Right ventricle myocardium inferior (tissue), 1 donor: Measurements from ENCODE around the gene VNN1. TPM values are rescaled to one million over a fixed set of nuclear protein-coding genes. Genes with fewer than 3 reads are reported as not detected.
"Not testable (repeated sequence)": the region's sequence is repeated elsewhere in the genome, so short reads cannot be mapped to it uniquely, and the experiment has no call there.

ENCODE experiments used
- ATAC-seq: fragments of 200-7000 bp; cut with Tn5 transposase; one replicate; pipeline ENCODE4 v1.9.1; 2020; ENCODE audit warnings: mild to moderate bottlenecking, moderate library complexity
- DNase-seq: peaks from one replicate; pipeline ENCODE4 v3.0.0; 2021; ENCODE audit errors: missing footprints
- intact Hi-C: fragments of 100-400 bp; cut with DNase I; formaldehyde crosslinking; loops from one replicate; pipeline ENCODE4 v1.11.0; 2022
- total RNA-seq: library from RNA; stranded (reverse); fragmentation: NEBNext Ultra II Directional; extraction: Animal tissue kit (Norgen Biotek cat#: 25700); gene quantifications from one replicate; pipeline ENCODE4 v1.2.1, GENCODE V29; 2021
- donor health status: DM: no; HTN: yes; CAD: no; lungs with severe emphysema.

VNN1 gene
- total RNA-seq, 1 donor from 2014 or later = 2.2 TPM

DNA sequence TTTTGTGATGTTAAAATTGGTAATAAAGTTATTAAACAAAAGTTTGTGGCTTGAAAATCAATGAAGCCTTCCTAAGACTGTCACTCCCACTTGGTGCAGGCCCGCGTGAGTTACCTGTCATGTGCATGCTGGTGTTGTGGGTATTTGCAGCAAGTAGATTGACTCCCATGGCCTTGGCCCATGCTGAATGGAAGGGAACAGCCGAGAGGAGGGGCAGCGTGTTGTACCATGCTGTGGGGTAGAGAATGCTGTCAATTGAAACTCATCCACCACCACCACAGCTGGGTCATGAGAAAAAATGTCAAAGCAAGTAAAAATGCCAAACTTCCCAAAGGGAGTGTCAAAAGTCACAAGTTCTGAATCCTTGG is 12.7 kb upstream of the VNN1 start:
- ATAC-seq (no peak), DNase-seq (no peak)
- intact Hi-C loops = no loop called here

DNA sequence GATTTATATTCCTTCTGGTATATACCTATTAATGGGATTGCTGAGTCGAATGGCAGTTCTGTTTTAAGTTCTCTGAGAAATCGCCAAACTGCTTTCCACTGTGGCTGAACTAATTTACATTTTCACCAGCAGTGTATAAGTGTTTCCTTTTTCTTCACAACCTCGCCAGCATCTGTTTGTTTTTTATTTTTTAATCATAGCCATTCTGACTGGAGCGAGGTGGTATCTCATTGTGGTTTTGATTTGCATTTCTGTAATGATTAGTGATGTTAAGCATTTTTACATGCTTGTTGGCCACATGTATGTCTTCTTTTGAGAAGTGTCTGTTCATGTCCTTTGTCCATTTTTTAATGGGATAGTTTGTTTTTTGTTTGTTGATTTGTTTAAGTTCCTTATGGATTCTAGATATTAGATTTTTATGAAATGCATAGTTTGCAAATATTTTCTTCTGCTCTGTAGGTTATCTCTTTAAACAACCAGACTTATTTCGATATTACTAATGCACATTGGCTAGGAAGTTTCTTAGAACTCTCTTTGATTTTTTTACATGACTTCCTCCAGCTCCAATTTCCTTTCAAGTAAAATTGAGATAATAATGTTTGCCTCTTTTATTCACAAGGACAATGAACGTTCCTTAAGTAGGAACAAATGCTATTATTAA is 12.2 kb upstream of the VNN1 start:
- ATAC-seq = no peak
- intact Hi-C loops = no loop called here
- no peak for DNase-seq

DNA sequence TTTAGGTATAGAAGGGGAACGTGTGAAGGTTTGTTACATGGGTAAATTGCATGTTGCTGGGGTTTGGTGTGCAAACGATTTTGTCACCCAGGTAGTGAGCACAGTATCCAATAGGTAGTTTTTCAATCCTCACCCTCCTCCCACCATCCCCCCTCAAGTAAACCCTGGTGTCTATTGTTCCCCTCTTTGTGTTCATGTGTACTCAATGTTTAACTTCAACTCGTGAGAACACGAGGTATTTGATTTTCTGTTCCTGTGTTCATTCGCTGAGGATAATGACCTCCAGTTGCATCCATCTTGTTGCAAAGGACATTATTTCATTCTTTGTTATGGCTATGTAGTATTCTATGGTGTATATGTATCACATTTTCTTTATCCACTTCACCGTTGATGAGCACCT is 11.6 kb upstream of the VNN1 start:
- intact Hi-C loops = no loop called here
- ATAC-seq (no peak), DNase-seq (no peak)

DNA sequence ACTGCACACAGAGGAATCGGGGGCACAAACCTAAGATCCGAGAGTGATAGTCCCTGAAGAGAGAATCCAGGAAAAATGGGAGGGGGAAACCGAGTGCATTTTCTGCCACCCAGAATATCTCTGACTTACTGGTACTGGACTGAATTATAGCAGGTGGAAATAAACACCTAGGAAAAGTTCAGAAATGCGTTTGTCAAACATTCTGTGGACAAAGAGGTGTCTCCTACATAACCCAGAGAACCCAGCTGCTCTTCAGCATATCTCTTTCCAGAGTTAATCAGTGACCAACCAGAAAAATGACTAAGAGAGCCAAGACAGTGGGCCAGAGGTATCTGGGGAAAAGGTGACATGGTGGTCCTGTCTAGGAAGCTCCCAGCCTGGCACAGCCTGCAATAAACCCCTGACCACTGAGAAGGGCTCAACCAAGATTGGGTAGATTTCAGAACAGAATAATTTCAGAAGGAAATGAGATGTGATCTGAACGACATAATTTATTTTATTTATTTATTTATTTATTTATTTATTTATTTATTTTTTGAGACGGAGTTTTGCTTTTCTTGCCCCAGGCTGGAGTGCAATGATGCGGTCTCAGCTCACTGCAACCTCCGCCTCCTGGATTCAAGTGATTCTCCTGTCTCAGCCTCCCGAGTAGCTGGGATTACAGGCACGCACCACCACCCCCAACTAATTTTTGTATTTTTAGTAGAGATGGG is 6.0 kb upstream of the VNN1 start:
- ATAC-seq (no peak), DNase-seq (no peak)
- intact Hi-C loops = no loop called here

DNA sequence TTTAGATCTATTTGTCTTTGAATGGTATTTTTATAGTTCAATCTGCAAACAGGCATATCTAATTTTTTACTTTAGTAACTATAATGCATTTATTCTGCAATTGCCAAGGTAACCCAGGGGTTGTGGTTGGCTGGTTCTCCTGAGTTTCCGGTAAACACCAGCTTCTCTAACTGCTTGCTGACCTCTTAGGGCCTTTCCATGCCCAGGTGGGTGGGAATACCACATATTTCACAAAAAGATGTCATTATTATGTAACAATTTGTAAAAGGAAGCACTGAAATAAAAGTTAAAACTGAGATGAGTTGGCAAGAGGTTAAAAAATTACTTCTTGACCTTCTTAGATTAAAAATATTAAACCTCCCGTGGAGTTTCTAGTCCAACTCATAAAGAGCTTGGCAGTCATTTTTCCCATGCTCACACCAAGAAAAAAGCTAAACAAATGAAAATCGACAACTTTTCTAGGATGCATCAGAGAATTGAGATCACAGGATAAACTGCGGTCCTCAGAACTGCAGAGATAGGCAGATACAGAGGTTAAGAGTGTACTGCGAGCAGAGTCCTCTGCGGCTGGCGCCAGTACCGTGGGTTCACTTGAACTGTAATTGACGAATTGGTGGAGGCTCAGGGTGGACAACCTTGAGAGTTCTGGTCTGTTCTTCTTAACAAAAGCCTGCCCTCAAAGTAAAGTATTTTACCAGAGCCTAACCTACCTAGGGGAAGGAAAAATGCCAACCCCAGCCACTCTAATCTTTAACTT is 2.2 kb upstream of the VNN1 start:
- no peak for DNase-seq
- no peak for ATAC-seq
- intact Hi-C loops = no loop called here

DNA sequence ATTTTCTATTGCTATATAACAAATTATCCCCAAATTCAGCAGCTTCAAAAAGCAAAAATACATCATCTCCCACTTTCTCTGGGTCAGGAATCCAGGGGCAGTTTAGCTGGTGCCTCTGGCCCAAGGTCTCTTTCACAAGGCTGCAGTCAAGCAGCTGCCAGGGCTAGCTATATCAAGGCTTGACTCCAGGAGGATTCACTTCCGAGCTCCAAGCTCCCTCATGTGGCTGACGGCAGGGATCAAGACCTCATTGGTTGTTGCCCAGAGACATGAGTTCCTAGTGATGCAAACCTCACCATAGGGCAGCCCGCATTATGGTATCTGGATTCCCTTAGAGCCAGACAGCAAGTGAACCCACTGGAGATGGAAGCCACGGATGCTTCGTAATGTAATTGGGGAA is 1.3 kb upstream of the VNN1 start:
- ATAC-seq (peak; percentile 49), DNase-seq (no peak)
- intact Hi-C loops = no loop called here

DNA sequence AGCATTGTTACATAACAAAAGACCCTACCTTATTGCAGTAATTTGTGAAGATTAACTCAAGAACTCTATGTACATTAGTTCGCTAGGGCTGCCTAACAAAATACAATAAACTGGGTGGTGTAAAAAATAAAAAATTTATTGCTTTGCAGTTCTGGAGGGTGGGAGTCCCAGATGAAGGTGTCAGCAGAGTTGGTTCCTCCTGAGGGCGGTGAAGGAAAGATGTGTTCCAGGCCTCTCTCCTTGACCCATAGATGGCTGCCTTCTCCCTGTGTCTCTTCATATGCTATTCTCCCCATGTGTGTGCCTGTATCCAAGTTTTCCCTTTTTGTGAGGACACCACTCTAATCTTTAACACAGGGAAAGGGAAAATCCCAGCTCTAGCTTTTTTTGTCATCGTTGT is 305 bp upstream of the VNN1 start:
- DNase-seq (no peak), ATAC-seq (peak; percentile 35)
- intact Hi-C loops = no loop called here

DNA sequence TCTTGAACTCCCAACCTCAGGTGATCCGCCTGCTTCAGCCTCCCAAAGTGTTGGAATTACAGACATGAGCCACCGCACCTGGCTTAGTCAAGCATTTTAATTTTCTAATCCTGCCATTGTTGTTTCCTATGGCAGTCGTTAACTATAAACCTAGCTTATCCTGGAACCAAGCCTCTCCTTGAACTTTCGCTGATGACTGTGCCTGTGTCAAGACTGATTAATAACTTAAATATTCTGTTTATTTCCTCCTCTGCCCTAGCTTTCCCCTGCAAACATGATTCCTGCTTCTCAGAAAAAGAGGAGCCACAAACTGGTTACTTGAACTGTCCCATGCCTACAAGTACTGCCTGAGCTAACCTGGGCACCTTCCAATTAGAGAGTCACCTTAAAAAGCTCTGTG is 1.5 kb downstream of the VNN1 start:
- ATAC-seq (no peak), DNase-seq (no peak)
- intact Hi-C loops = no loop called here

DNA sequence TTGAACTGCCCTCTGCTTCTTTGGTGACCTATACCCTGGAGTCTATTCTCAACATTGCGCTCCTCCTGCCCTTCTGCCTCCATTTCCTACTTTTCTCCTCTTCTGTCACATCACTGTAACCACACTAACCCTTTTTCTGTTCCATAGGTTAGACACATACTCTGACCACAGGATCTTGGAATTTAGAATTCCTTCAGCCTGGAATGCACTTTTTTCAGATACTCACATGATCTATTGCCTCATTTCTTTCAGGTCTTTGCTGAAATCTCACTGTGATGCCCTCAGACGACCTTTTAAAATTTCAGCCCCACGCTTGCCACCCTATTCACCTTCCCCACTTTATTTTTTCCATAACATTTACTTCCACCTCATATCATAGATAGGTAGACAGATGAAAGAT is 5.1 kb downstream of the VNN1 start:
- intact Hi-C loops = no loop called here
- DNase-seq = no peak
- no peak for ATAC-seq

DNA sequence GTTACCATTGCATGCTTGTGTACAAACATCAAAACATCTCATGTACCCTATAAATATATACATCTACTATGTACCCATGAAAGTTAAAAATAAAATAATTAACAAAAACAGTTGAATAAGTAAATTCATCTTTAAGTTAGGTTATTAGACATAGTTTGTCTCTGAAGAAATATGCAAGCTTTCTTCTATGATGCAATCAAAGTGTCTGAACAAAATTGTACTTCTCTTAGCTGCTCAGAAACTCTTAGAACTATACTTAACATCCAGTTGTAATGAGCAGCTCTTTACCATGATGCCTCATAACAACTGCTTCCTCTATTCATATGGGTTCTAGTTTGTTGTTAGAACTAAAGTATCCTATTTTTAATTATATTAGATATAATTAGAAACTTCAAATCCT is 5.9 kb downstream of the VNN1 start:
- intact Hi-C loops = no loop called here
- ATAC-seq = no peak
- no peak for DNase-seq

DNA sequence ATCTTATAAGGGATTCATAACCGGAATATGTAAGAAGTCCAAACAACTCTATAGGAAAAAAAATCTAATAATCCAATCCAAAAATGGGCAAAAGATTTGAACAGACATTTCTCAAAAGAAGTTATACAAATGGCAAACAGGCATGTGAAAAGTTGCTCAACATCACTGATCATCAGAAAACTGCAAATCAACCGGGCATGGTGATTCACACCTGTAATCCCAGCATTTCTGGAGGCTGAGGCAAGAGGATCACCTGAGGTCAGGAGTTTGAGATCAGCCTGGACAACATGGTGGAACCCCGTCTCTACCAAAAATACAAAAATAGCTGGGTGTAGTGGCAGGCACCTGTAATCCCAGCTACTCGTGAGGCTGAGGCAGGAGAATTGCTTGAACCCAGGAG is 7.1 kb downstream of the VNN1 start:
- DNase-seq, intact Hi-C loops, ATAC-seq: not testable (repeated sequence)

DNA sequence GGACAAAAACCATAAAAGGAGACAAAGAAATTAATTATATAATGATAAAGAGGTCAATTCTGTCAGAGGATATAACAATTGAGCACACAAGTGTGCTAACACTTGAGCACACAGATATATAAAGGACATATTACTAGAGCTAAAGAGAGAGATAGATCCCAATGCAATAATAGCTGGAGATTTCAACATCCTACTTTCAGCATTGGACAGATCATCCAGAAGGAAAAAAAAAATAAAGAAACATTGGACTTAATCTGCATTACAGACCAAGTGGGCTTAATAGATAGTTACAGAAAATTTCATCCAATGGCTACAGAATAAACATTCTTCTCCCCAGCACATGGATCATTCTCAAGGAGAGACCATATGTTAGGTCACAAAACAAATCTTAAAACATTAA is 9.9 kb downstream of the VNN1 start:
- intact Hi-C loops = no loop called here
- no peak for ATAC-seq
- DNase-seq = no peak

DNA sequence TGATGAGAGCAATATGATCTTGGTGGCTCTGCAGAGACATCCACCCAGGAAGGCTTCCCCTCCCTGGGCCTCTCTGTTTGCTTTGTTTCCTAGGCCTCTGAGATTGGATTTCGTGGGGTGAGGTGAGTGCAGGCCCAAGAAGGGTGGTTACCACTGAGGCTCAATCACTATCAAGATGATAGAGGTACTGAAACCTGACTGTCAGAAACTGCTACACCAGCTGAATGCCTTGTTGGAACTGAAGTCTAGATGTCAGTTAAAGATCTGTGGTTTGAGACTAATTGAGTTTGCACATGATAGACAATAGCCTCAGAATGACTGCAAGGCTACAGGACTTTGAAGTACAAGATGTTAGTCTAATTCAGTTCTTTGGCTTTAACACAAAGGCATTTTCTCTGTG is 15.2 kb downstream of the VNN1 start:
- DNase-seq (no peak), ATAC-seq (no peak)

DNA sequence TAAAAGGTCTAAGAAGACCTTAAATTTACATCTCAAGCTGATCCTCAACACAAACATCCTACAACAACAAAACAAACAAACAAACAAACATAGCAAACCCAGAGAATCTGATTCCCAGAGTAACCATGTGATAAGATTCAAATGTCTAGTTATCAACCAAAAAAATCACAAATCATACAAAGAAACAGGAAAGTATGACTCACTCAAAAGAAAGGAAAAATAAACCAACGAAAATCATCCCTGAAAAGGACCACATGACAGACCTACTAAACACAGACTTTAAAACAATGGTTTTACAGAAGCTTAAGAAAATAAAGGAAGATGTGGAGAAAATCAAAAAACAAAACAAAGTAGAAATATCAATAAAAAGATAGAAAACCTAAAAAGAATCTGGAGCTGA is 18.1 kb downstream of the VNN1 start:
- intact Hi-C loops = no loop called here
- DNase-seq (no peak), ATAC-seq (no peak)

More for the DNA sequence above, 15.2 kb downstream of the VNN1 start:
- intact Hi-C loops = no loop called here

DNA sequence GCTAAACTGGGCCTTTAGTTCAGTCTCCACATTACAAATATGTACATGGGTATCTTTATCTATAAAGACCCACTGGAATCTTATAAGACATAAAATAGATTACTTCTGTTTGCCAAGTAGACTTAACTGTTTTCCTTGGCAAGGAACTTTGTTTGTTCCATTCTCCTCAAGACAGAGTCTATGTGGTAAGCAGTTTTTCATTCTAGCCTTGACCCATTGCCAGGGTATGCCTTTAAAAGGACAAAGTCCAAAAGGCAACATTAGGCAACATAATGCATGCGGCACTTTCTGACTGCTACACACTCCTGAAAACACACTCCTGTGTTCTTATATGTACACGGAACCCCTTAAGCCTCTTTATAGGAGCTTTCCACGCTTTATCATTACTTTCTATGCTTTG is 20.4 kb downstream of the VNN1 start:
- intact Hi-C loops = no loop called here
- DNase-seq = no peak
- ATAC-seq = no peak

DNA sequence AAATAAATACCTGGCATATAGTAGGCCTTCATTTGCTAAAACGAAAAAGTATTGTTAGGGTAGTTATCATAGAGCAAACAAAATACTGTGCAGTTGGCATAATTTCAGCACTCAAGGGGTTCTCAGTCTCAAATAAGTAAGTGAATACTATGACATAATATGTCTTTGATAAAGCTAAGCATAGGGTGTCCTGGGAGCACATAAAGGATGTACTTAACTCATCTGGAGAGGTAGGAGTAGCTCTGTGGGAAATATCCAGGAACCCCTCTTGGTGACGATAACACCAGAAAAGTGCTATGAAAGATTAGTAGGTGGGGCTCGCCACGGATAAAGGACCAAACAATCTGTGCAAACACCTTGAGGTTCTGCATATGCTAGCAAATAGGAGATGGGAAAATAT is 23.2 kb downstream of the VNN1 start:
- intact Hi-C loops = no loop called here
- ATAC-seq = no peak
- no peak for DNase-seq

DNA sequence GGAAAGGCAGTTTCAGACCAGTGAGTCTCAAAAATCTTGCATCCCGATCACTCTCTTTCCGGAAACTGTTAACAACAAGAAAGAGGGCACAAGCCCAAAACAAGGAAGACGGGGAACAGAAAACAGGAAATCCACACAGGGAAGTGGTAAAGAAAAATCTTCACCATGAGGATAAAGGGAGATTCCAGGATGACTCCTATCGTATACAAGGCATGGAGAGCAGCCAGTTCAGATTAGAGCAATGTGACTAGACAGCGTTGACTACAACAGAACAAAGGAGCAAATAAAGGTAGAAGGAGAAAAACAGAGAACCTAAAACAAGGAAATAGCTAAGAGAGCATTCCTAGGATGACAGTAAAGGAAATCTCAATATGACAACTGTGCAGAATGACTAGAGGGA is 26.5 kb downstream of the VNN1 start:
- DNase-seq = no peak
- no peak for ATAC-seq
- intact Hi-C loops = no loop called here

DNA sequence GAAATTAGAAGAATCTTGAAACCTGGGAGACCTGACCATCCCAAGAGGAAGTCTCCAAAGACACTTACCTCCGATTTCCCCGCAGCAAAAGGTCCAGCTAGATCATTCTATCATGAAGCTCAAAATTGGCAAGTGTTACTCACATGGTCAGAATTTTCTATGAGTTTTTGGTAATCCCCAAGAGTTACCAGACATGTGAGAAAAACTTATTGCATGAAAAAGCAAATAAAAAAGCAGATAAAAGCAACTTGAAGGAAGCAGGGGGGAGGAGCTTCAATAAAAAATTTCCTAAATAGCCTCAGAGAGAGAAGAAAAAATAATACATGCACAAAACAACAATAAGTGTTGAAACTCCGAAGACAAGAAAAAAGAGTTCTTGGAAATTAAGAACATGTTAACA is 27.3 kb downstream of the VNN1 start:
- intact Hi-C loops = no loop called here
- ATAC-seq = no peak
- DNase-seq = no peak

DNA sequence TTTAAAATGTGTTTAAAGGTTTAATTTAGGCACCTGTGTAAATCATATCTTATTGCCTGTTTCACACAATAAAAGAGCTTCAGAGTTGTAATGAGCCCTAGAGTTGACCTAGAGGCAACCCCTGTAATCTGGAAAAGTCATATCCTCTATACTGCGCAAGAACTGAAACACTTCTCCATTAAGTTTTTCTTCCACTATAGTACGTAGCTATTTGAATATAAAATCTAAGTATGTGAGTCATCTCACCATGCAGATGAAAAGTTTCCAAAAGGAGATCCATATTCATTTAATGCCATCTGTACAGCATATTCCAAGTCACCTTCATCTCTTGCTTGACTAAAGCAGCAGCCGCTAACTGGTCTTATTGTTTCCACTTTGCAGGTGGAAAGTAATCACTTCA is 28.8 kb downstream of the VNN1 start:
- DNase-seq (no peak), ATAC-seq (no peak)

DNA sequence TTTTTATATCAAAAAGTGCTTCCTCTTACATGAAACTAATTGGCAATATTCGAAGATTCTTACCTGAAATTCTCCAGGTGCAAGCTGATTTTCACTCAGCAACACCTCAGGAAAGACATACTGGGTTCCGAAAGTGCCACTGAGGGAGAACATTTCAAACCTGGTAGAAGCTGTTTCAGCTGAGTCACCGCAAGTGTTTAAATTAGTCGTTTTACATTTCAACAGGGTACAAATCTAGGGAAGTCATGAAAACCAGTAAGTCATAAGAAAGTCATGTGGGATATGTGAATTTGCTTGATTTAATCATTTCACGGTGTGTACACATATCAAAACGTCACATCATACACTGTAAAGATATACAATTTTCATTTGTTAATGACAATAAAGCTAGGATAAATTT is 29.6 kb downstream of the VNN1 start:
- DNase-seq = no peak
- no peak for ATAC-seq
- intact Hi-C loops = no loop called here

More for the DNA sequence above, 28.8 kb downstream of the VNN1 start:
- intact Hi-C loops = no loop called here
